ENCODE data around the gene GLDN.

The GLDN gene

GRCh38 chr15:51323749-51324148 lies 17.7 kb upstream of the GLDN start:
- no peak for DNase-seq

DNA sequence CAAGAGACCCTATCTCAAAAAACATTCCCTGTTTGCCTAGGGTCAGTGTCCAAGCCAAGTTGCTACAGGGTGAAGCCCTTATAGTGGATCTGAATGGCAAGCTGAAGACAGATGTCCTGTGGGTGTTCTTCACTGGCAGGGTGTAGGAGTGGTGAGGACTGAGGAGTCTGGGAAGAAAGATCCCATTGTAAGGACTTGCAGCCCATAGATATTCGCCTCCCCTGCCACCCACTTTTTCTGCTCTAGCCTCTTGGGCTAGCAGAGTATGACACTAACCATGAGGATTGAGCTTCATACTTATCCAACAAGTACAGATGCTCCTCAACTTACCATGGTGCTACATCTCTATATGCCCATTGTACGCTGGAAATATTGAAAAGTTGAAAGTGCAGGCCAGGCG lies 16.3 kb upstream of the GLDN start:
- no peak for DNase-seq

DNA sequence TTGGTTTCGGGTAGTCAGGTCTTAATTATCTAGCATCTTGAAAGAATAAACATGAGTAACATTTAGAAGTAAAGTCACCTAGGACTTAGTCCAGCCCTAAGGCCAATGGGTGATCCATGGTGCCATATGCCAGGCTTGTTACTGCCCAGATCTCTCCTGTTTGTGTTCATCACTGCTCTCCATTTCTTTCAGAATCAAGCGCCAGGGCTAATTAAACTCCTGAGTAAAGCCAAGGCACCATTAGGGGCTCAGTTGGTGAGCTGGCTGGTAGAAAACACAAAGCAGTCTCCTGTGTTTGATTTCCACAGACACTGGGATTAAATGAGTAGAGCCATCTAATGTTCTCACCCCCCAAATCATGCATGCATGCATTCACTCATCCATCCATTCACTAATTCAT lies 14.4 kb upstream of the GLDN start:
- DNase-seq, result no peak

DNA sequence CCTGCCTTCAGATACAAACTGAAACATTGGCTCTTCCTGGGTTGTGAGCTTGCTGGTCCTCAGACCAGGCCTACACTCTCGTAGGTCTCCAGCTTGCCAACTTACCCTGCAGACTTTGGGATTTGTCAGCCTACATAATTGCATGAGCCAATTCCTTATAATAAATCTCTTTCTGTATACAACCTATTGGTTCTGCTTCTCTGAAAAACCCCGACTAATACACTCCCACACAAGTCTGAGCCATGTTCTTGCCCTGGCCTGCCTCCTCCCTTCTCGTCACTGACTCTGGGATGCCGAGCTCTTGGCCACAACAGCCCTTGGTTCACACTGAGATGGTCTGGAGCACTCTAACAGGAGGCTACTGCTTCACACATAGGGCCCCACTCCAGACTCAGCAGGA lies 12.5 kb upstream of the GLDN start:
- DNase-seq, result no peak

- no peak for DNase-seq
These were observed 10.3 kb upstream of the GLDN start for GRCh38 chr15:51331141-51331540.

- DNase-seq, result no peak
These were observed 9.0 kb upstream of the GLDN start for GRCh38 chr15:51332206-51333147.

DNA sequence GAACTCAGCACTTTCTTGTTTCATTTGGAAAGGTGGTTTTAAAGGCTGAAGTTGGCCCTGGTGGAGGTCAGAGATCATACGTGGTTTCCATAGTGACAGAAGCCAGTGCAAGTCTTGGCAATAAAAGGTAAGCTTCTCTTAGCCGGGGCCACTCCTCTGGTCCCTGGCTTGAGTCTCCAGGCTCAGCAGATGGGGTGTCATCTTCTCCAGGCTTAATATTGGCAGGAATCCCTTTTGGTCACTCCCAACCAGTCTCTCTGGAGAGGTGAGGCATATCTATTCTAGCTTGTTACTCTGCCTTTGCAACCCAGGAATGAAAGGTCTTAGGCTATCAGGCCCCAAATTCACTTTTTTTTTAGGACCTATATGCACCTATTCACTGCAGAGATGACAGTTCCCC lies 7.9 kb upstream of the GLDN start:
- DNase-seq, result no peak

- DNase-seq, result peak; percentile 25
These were observed 7.4 kb upstream of the GLDN start for GRCh38 chr15:51334011-51334451.

DNA sequence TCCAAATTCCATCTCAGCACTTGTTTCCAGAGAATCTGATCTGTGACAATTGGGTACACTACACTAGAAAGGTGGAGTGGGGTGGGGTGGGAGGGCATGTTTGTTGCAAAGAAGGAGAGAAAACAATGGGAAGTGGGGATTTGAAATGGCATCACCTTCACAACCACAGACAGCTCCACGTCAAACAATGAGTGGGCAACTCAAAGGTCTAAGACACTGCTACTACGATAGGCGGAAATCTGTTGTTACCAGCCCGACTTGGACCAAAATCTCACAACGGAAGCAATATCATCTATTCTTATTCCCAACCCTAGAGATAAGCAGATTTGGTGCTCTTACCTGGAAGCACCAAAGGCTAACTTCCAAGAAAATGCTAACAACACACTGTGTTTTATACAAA lies 6.4 kb upstream of the GLDN start:
- no peak for DNase-seq

DNA sequence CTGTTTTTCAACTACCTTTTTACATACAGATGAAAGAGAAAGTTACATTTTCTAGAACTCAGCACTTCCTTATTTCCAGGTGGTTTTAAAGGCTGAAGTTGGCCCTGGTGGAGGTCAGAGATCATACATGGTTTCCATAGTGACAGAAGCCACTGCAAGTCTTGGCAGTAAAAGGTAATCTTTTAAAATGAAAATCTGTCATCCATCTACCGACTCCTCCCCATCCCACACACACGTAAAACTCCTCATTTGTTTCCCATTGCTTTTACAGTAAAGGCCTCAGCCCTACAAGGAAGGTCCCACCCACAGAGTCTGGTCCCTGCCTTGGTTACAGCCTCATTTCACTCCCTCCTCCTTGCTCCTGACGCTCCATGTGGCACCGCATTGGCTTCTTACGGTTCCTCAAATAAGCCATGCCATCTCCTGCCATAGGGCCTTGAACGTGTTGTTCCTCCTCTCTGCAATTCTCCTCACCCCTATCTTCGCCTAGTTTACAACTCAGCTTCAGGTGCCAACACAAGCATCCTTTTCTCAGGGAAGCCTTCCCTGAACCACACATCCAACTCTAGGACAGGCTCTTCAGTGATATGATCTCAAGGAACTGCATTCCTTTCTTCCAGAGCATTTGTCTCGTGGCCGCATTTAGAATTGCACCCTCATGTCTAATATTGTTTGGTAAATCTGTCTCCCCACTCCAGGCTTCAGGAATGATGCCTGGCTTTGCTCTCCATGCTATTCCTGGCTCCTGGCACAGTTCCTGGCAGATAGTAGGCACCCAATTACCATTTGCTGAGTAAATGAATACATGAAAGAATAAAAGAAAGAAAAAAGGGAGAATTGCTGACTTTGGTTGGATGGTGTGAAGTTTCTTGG lies 5.7 kb upstream of the GLDN start:
- no peak for DNase-seq

DNA sequence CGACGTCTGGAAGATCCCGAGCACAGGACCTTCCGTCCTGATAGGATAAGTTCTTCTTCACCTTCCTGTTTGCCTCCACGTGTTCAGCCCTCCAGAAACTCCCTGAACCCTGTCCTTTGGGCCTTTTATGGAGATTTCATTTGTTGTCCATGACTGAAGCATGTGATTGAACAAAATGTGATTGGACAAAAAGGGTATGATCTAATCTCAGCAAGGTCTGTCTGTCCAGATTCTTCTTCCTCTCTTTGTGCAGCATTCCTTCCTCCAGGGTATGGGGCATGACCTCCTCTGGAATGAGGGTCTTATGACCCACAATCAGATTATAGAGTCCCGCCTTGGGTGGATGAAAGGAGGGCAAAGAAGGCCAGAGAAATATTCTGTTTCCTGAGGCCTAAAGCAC lies 3.0 kb upstream of the GLDN start, which contains the start of gene CYP19A1:
TSS of gene CYP19A1 (minus strand) at position 101 of the 400 bp plus-strand sequence. CDS start 95,684 bp downstream, outside the sequence.
- DNase-seq, result no peak

DNA sequence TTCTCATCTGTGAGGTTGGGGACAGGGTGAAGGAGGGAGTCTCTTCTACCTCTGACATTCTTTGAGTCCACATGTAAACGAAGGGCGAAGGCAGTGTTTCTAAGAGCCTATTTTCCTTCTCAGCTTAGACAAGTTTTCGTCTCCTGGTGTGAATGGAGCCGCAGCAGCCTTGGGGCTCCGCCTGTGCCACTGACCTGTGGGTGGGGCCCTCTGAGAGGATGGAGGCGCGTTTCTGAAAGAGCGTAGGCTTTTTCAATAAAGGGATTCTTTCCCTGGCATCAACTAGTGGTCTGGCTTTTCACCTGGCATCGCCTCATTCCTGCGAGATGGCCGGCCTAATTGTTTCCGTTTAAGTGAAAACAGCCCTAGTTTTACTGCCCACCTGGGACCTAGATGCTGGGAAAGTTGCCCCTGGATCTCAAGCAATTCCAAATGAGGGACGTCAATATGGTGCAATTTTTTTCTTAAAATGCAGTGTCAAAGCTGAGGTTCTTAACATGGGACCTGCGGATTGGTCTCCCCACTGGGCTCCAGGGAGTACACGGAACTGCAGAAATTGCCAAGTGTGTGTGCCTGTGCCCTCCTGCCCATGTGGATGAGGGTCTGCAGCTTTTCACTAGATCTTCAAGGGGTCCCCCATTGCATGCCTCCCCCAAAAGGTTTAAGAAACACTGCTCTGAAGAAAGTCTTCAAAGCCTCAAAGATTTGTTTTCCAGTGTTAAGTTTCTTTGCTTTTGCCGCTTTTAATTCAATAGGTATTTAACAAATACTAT lies 958 bp downstream of the GLDN start:
- no peak for DNase-seq

GRCh38 chr15:51343466-51343865 lies 2.0 kb downstream of the GLDN start:
- DNase-seq, result no peak

DNA sequence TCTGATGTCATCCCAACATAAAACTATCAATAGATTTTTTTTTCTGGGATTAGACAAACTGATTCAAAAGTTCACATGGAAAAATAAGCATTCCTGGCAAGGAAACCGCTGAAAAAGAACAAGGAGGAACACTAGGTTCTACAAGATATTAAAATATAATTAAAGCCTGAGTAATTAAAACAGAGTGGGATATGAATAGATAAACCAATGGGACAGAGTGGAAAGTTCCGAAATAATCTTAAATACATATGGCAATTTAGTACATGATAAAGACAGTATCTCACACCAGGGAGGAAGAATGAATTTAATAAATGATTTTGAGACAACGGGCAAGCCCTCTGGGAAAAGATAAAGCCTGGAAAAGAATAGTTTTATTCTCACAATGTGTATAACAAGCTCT lies 4.7 kb downstream of the GLDN start:
- no peak for DNase-seq

DNA sequence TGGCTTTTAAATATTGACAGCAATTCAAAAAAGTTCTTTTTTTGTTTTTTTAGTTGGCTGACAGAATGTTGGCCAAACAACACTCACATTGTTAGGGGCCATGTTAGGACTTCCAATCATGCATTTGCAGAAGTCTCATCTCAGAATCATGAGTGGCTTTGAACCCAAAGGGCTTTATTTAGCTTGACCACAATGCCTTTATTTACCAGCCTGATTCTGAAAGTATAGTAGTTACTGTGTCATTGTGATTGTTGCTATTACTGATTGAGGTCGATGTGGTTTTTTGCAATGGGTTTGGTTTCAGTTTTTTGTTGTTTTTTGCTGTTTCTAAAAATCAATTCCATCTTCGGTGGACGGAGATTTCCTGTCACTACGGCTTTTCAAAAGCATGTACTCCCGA lies 7.2 kb downstream of the GLDN start:
- DNase-seq, result no peak

GRCh38 chr15:51349156-51349844 lies 7.8 kb downstream of the GLDN start:
- DNase-seq, result no peak

DNA sequence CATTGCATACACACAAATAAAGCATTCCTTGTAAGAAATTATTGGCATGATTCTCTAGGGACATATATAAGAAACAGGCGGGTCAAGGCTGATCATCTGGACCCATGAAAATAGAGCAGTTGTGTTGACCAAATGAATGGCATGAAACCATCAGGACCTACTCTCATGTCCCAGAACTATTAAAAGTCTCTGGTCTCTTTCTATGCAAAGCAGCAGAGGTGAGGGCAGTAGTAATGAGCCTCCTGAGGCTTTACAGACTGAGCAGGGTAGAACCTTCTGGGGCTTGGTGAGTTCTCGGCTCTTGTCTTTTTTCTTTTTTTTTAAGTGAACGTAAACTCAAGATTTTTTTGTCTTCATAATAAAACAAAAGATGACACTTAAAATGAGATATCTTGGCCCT lies 9.3 kb downstream of the GLDN start:
- no peak for DNase-seq

DNA sequence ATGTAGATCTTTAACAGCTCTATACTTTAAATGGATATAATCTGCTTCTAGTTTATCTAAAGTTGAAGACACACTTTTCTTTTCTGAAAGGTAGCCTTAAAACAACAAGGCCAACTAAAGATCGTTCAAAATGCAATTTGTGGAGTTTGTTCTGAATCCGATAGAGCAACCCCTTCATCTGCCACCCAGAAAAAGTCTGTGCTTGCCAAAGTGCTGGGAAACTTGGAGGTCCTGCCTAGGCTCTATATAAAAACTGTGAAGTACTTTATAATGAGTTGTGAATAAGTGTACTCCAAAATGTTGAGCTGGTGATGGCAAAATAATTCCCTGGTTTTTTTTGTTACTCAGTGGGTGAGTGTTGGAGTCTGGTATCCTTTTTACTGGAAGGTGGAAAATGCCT lies 12.5 kb downstream of the GLDN start:
- no peak for DNase-seq

- no peak for DNase-seq
These were observed 13.6 kb downstream of the GLDN start for GRCh38 chr15:51355096-51355495.

DNA sequence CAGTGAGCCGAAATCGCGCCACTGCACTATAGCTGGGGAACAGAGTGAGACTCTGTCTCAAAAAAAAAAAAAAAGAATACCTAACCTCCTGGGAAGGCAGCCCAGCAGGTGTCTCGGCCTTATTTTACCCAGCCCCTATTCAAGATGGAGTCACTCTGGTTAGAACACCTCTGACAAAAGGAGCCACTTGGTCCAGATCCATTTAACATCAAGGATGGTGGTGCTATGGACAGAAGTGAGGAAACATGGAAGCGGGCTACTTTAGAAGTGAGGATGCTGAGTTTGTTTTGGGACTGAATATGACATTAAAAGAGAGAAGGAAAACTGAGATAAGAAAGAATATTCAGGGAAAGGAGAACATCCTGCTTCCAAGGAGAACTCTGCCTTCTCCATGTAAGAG lies 14.7 kb downstream of the GLDN start:
- no peak for DNase-seq

DNA sequence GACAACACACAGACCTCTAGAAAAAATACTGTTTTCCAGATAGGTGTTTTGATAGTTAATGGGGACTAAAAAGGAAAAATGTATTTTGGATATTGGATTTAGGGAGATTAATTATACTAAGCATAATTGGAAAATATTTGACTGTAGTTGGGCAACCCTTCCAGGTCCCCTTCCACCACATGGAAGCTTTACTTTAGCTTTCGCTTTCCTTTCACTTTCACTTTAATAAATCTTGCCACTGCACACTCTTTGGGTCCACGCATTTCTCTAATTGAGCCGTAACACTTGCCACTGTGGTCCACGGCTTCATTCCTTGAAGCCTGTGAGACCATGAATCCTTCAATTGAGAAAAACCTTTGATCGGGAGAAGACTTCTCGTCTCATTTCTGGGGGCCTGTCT lies 15.5 kb downstream of the GLDN start:
- DNase-seq, result no peak

DNA sequence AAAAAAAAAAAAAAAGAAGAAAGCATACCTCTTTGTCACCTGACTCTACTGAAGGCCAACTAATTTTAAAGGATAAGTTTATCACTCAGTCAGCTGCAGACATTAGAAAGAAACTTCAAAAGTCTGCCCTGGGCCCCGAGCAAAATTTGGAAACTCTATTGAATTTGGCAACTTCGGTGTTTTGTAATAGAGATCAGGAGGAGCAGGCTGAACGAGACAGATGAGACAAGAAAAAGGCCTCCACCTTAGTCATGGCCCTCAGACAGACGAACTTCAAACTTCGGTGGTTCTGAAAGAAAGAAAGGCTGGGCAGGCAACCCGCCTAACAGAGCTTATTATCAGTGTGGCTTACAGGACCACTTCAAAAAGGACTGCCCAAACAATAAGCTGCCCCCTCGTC lies 18.5 kb downstream of the GLDN start:
- no peak for DNase-seq
